GM12878 (cell line): Measurements from ENCODE around the gene NEB.

Experiments
- BHLHE40 ChIP-seq, 2 experiments: fragments of 450-650 bp in 1 of 2; IDR thresholded peaks; 2 replicates each; pipeline ENCODE4 v1.6.1; 2011 to 2017; ENCODE audit warnings: low read depth in 2 of 2, borderline replicate concordance in 1 of 2, improper control_type of control experiment in 1 of 2, low read length in 1 of 2, mild to moderate bottlenecking in 1 of 2
- CTCF ChIP-seq, 3 experiments: IDR thresholded peaks in 2 of 3; conservative IDR thresholded peaks in 1 of 3; 2 replicates each; pipeline ENCODE4 v1.5.1; 2011; ENCODE audit warnings: low read depth in 3 of 3, low read length in 3 of 3, mild to moderate bottlenecking in 3 of 3, control low read depth in 2 of 3, moderate library complexity in 2 of 3, inconsistent platforms in 1 of 3, mixed read lengths in 1 of 3; ENCODE audit not compliant: control insufficient read depth in 2 of 3, insufficient read depth in 1 of 3; ENCODE audit errors: extremely low read depth in 1 of 3
- NRF1 ChIP-seq: conservative IDR thresholded peaks from 2 replicates; pipeline ENCODE4 v1.6.1; 2011; ENCODE audit warnings: mild to moderate bottlenecking, low read depth, low read length, improper control_type of control experiment
- TAF1 ChIP-seq: IDR thresholded peaks from 2 replicates; pipeline ENCODE4 v1.6.1; 2011; ENCODE audit warnings: mild to moderate bottlenecking, low read depth, low read length, borderline replicate concordance

DNA sequence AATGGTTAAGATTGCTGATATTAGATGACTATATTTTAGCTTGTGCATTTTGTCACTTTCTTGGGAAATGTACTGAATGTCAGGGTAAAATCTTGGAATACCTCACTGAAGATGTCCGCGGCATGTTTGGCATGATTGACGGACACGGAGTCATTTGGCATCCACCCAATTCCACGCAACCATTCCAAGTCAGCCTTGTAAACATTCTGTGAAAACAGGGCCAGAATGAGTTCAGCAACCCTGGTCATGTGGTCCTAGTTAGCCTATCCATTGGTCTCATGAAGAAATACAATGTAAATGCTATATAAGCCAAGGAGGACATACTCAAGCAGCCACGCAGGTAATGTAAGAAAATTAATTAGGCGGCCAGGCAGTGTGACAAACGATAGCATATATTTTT lies 165.1 kb downstream of the NEB start:
- TF ChIP-seq NRF1: no peak
- TF ChIP-seq TAF1: no peak
- TF ChIP-seq BHLHE40 (IDR thresholded peaks at IDR 0.05; ENCODE audit: borderline replicate concordance in 1 of 2, low read depth in 2 of 2, low read length in 1 of 2): no peak
- TF ChIP-seq CTCF (IDR thresholded peaks at IDR 0.05 in 2 of 3, conservative IDR thresholded peaks at IDR 0.05 in 1 of 3; ENCODE audit: control insufficient read depth in 2 of 3, extremely low read depth in 1 of 3, insufficient read depth in 1 of 3, low read depth in 3 of 3, low read length in 3 of 3): no peak
